HCT116 (cell line): Measurements from ENCODE around the gene CCDC54. TPM values are rescaled to one million over a fixed set of nuclear protein-coding genes. Genes with fewer than 3 reads are reported as not detected.
A peak's percentile ranks its signal among the peaks of the same experiment; 100 is the strongest.

Experiments
- ATAC-seq: fragments of 200-7000 bp; cut with Tn5 transposase; 2 replicates; pipeline ENCODE4 v1.9.1; 2020; ENCODE audit warnings: mild to moderate bottlenecking, moderate library complexity
- BruUV-seq: library from RNA; stranded (reverse); fragments of 400-500 nt; replicated peaks from 2 replicates; lab custom pipeline; 2021; lab: Mats Ljungman, UMichigan
- CTCF ChIA-PET: fragments of 300-600 bp; sonication (Branson Sonifier 250); formaldehyde crosslinking; loops from one replicate; lab custom pipeline; 2021; ENCODE audit warnings: antibody characterized with exemption; lab: Charles Lee
- POLR2A ChIA-PET: fragments of 300-600, 350-600 bp; sonication (Branson Sonifier 250); formaldehyde crosslinking; loops from one replicate; lab custom pipeline; 2021; ENCODE audit warnings: antibody characterized with exemption; lab: Charles Lee
- RAD21 ChIA-PET, 2 experiments: fragments of 300-600 bp; sonication (Branson Sonifier 250); formaldehyde crosslinking; loops; one replicate each; lab custom pipeline; 2023; ENCODE audit warnings: low total read pairs in 2 of 2; ENCODE audit not compliant: uncharacterized antibody in 2 of 2, unreplicated experiment in 2 of 2, low non-redundant PET in 1 of 2; lab: Charles Lee
- DNase-seq: peaks from one replicate; pipeline ENCODE4 v3.0.0-alpha.2; 2010; ENCODE audit warnings: low read depth, low spot score
- H2AFZ ChIP-seq: fragments of 200-600 bp; shearing (Covaris generic), sonication (generic); 2 replicates; pipeline ENCODE4 v1.6.1; 2017; ENCODE audit warnings: low read depth, mixed run types, mixed read lengths, antibody characterized with exemption, low read length; ENCODE audit not compliant: poor library complexity, severe bottlenecking
- H3K27ac ChIP-seq: 2 replicates; pipeline ENCODE4 v1.5.1; 2012; ENCODE audit warnings: low read depth, low read length
- H3K27me3 ChIP-seq: fragments of 200-600 bp; sonication (generic); 2 replicates; pipeline ENCODE4 v1.6.1; 2016; ENCODE audit warnings: mixed run types, low read length, mixed read lengths; ENCODE audit not compliant: insufficient read depth
- H3K36me3 ChIP-seq, 2 experiments: fragments of 200-500 bp in 1 of 2; fragments of 200-600 bp in 1 of 2; sonication (Bioruptor generic) in 1 of 2; sonication (generic) in 1 of 2; 2 replicates each; pipeline versions ENCODE4 v1.5.1 to v1.6.1; 2014 to 2016; ENCODE audit warnings: low read length in 2 of 2, inconsistent platforms in 1 of 2, mixed read lengths in 1 of 2, mixed run types in 1 of 2; ENCODE audit not compliant: insufficient read depth in 2 of 2, control insufficient read depth in 1 of 2
- H3K4me1 ChIP-seq, 2 experiments: fragments of 200-600 bp in 1 of 2; sonication (generic) in 1 of 2; 2 replicates each; pipeline versions ENCODE4 v1.5.1 to v1.6.1; 2012 to 2017; ENCODE audit warnings: low read length in 2 of 2, inconsistent platforms in 1 of 2, mild to moderate bottlenecking in 1 of 2, mixed read lengths in 1 of 2, mixed run types in 1 of 2, moderate library complexity in 1 of 2; ENCODE audit not compliant: insufficient read depth in 2 of 2, control insufficient read depth in 1 of 2
- H3K4me2 ChIP-seq: fragments of 200-600 bp; sonication (generic); 2 replicates; pipeline ENCODE4 v1.6.1; 2017; ENCODE audit warnings: mixed run types, low read length, mixed read lengths
- H3K4me3 ChIP-seq, 2 experiments: fragments of 200-600 bp in 1 of 2; sonication (generic) in 1 of 2; replicated peaks in 1 of 2; 2 replicates each; pipeline ENCODE4 v1.5.1; 2011 to 2016; ENCODE audit warnings: low read length in 2 of 2, control low read depth in 1 of 2, low read depth in 1 of 2, mild to moderate bottlenecking in 1 of 2, mixed read lengths in 1 of 2, mixed run types in 1 of 2
- H3K79me2 ChIP-seq: fragments of 200-600 bp; sonication (generic); 2 replicates; pipeline ENCODE4 v1.6.1; 2017; ENCODE audit warnings: mild to moderate bottlenecking, mixed run types, low read length, moderate library complexity, mixed read lengths; ENCODE audit not compliant: insufficient read depth
- H3K9ac ChIP-seq: fragments of 200-600 bp; sonication (generic); 2 replicates; pipeline ENCODE4 v1.6.1; 2016; ENCODE audit warnings: low read length, mixed read lengths
- H3K9me2 ChIP-seq: fragments of 200-600 bp; sonication (generic), shearing (Covaris generic); 2 replicates; pipeline ENCODE4 v1.6.1; 2017; ENCODE audit warnings: mixed run types, mild to moderate bottlenecking, moderate library complexity; ENCODE audit not compliant: insufficient read depth
- H3K9me3 ChIP-seq, 2 experiments: fragments of 200-500 bp in 1 of 2; fragments of 200-600 bp in 1 of 2; sonication (Bioruptor generic) in 1 of 2; sonication (generic) in 1 of 2; 2 replicates each; pipeline ENCODE4 v1.6.1; 2014 to 2017; ENCODE audit warnings: low read length in 2 of 2, mixed read lengths in 2 of 2, inconsistent platforms in 1 of 2, low read depth in 1 of 2, mild to moderate bottlenecking in 1 of 2, mixed run types in 1 of 2, moderate library complexity in 1 of 2; ENCODE audit not compliant: control insufficient read depth in 1 of 2, insufficient read depth in 1 of 2
- H4K20me1 ChIP-seq: fragments of 200-600 bp; sonication (generic), shearing (Covaris generic); 2 replicates; pipeline ENCODE4 v1.6.1; 2017; ENCODE audit warnings: mixed run types, mild to moderate bottlenecking, moderate library complexity; ENCODE audit not compliant: insufficient read depth
- ATF3 ChIP-seq: IDR thresholded peaks from 2 replicates; pipeline ENCODE4 v1.6.1; 2012
- CEBPB ChIP-seq: IDR thresholded peaks from 2 replicates; pipeline ENCODE4 v1.6.1; 2012; ENCODE audit warnings: low read depth
- EGR1 ChIP-seq: IDR thresholded peaks from 2 replicates; pipeline ENCODE4 v1.6.1; 2012; ENCODE audit warnings: low read depth
- ELF1 ChIP-seq: IDR thresholded peaks from 2 replicates; pipeline ENCODE4 v1.6.1; 2012; ENCODE audit warnings: low read depth, borderline replicate concordance
- EZH2 ChIP-seq: fragments of 200-600 bp; sonication (generic); IDR thresholded peaks from 2 replicates; pipeline ENCODE4 v1.6.1; 2017; ENCODE audit warnings: antibody characterized with exemption, mixed run types
- JUND ChIP-seq: IDR thresholded peaks from 2 replicates; pipeline ENCODE4 v1.6.1; 2012
- MAX ChIP-seq: IDR thresholded peaks from 2 replicates; pipeline ENCODE4 v1.6.1; 2012
- POLR2A ChIP-seq: IDR thresholded peaks from 2 replicates; pipeline ENCODE4 v1.7.0; 2011; ENCODE audit warnings: borderline replicate concordance; ENCODE audit not compliant: insufficient read depth, insufficient read length; ENCODE audit errors: extremely low read depth
- RAD21 ChIP-seq: IDR thresholded peaks from 2 replicates; pipeline ENCODE4 v1.6.1; 2012; ENCODE audit warnings: low read depth, mild to moderate bottlenecking
- SP1 ChIP-seq: IDR thresholded peaks from 2 replicates; pipeline ENCODE4 v1.6.1; 2012; ENCODE audit warnings: low read depth
- SRF ChIP-seq: IDR thresholded peaks from 2 replicates; pipeline ENCODE4 v1.6.1; 2012; ENCODE audit warnings: low read depth
- YY1 ChIP-seq: IDR thresholded peaks from 2 replicates; pipeline ENCODE4 v1.6.1; 2011; ENCODE audit warnings: low read length, low read depth, moderate library complexity, mild to moderate bottlenecking; ENCODE audit not compliant: insufficient replicate concordance; ENCODE audit errors: extremely low read depth
- ZBTB33 ChIP-seq: IDR thresholded peaks from 2 replicates; pipeline ENCODE4 v1.6.1; 2011; ENCODE audit warnings: mild to moderate bottlenecking, low read length, moderate library complexity; ENCODE audit not compliant: insufficient replicate concordance; ENCODE audit errors: extremely low read depth
- ZFX ChIP-seq: fragments of 450-650 bp; IDR thresholded peaks from 2 replicates; pipeline ENCODE4 v1.6.1; 2017
- ZNF274 ChIP-seq: fragments of 200-500 bp; sonication (Bioruptor generic); IDR thresholded peaks from 2 replicates; pipeline ENCODE4 v1.6.1; 2014; ENCODE audit warnings: mild to moderate bottlenecking, low read depth, low read length, inconsistent platforms
- intact Hi-C: fragments of 100-400 bp; cut with micrococcal nuclease; formaldehyde crosslinking; loops from 2 replicates; pipeline ENCODE4 v1.10.0; 2022
- total RNA-seq: library from RNA; stranded (reverse); gene quantifications from one replicate; pipeline ENCODE4 v1.2.1, GENCODE V29; 2021; ENCODE audit not compliant: unreplicated experiment

Gene CCDC54
- total RNA-seq, 1 experiment from 2014 or later, result not detected

- no peak for TF ChIP-seq CEBPB
Measured at GRCh38 chr3:107346564-107346963, 30.7 kb upstream of the CCDC54 start (continued).

- TF ChIP-seq EGR1 (no peak), ZBTB33 (no peak), RAD21 (no peak), ZFX (no peak)
- POLR2A ChIA-PET, result no interaction called here
- H3K9me2 ChIP-seq, result no peaks in the 10 kb centered on the region
- H3K9me3 ChIP-seq, result no peaks in the 10 kb centered on the region
- intact Hi-C loops, result no loop called here
- no peaks in the 10 kb centered on the region for H3K79me2 ChIP-seq
- no peaks in the 10 kb centered on the region for H3K36me3 ChIP-seq
- no peaks in the 10 kb centered on the region for H4K20me1 ChIP-seq
- no peak for ATAC-seq
- H3K4me3 ChIP-seq, result no peak overlapping the region
- CTCF ChIA-PET, result no interaction called here
- no peak overlapping the region for H3K9ac ChIP-seq
- RAD21 ChIA-PET, result no interaction called here
- no TSS peak for BruUV-seq
- no peak for DNase-seq
- H3K27ac ChIP-seq, result no peak overlapping the region
- H2AFZ ChIP-seq, result peak overlapping the region; percentile 20
- no peaks in the 10 kb centered on the region for H3K27me3 ChIP-seq
- H3K4me1 ChIP-seq, result no peaks in the 10 kb centered on the region
- no peak overlapping the region for H3K4me2 ChIP-seq
Measured at GRCh38 chr3:107347751-107348150, 29.5 kb upstream of the CCDC54 start.

- H3K27me3 ChIP-seq, result no peaks in the 10 kb centered on the region
- no peak overlapping the region for H3K9ac ChIP-seq
- DNase-seq (no peak), ATAC-seq (no peak)
- H3K79me2 ChIP-seq, result no peaks in the 10 kb centered on the region
- H3K4me2 ChIP-seq, result no peak overlapping the region
- intact Hi-C loops, result no loop called here
- H3K4me3 ChIP-seq, result no peak overlapping the region
- no peaks in the 10 kb centered on the region for H3K4me1 ChIP-seq
- H4K20me1 ChIP-seq, result no peaks in the 10 kb centered on the region
- ChIA-PET CTCF (no interaction called here), RAD21 (no interaction called here), POLR2A (no interaction called here)
- 0 out of 2 replicates have a peak, but pooled peaks cover 3% of the 10 kb centered on the region for H3K9me2 ChIP-seq
- TF ChIP-seq ELF1, result no peak
- TF ChIP-seq ATF3, result no peak
- no peak for TF ChIP-seq JUND
- TF ChIP-seq CEBPB, result no peak
- no peak for TF ChIP-seq SP1
- no peak for TF ChIP-seq POLR2A
- TF ChIP-seq EZH2, result no peak
- no peak for TF ChIP-seq SRF
- no peak for TF ChIP-seq YY1
- no peak for TF ChIP-seq ZNF274
- no peak for TF ChIP-seq MAX
- TF ChIP-seq ZFX, result no peak
- no peak overlapping the region for H3K27ac ChIP-seq
- no TSS peak for BruUV-seq
- no peak overlapping the region for H2AFZ ChIP-seq
- no peaks in the 10 kb centered on the region for H3K9me3 ChIP-seq
- no peaks in the 10 kb centered on the region for H3K36me3 ChIP-seq
Measured at GRCh38 chr3:107356706-107357105, 20.5 kb upstream of the CCDC54 start.
